Measurements from ENCODE around the gene GLCCI1. TPM values are rescaled to one million over a fixed set of nuclear protein-coding genes. Genes with fewer than 3 reads are reported as not detected.
"Not testable (repeated sequence)": the region's sequence is repeated elsewhere in the genome, so short reads cannot be mapped to it uniquely, and the experiment has no call there.

The GLCCI1 gene
- total RNA-seq, 1 donor from 2014 or later: 23.7 TPM

DNA sequence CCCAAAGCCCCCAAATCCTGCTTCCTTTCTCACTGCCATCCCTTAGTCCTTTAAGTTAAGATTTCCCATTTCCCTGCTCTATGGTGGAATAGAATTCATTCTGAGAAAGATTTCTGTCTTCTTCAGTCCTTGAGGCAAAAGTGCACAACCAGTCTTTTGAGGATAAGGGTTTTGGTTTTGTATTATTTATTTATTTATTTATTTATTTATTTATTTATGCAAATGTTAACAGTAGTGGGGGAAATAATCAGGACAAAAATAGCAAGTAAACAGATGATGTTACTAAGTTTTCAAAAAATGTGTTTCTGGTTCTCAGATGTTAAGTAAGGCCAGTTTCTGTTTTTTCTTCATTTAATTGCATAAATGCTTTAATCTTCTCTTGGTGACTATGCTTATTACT, 84.2 kb downstream of the GLCCI1 start:
- no peak for DNase-seq

DNA sequence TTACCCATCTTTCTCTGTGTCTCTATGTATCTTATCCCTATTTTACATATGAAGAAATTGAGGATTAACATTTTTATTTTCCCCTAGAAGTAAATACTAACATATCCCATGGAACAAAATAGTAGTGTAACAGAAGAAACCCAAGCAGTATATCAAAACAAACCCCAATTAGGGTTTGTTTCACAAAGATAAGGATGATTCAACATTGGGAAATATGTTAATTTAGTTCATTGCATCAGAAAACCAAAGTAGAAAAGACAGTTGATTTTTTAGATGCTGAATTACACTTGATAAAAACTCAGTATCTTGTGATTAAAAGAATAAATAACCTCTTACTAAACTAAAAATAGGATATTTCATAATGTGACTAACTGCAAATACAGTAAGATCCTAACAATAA, 87.8 kb downstream of the GLCCI1 start:
- DNase-seq: no peak

DNA sequence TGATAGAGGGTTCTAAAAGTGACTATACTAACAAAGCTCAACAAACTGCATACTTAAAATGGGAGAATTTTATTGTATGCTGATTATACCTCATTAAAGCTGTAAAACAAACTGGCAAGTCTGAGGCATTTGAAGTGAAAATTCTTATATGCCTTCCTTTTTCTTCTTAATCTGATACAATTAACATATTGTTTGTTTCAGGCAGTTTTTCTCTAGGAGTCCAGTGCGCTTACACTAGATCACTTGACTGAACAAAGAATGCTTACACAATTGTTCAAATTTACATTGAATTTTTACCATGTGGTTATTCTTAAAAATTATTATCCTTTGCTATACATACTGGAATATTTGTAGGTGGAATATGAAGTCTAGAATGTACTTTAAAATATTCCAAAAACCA, 89.0 kb downstream of the GLCCI1 start:
- DNase-seq: no peak

DNA sequence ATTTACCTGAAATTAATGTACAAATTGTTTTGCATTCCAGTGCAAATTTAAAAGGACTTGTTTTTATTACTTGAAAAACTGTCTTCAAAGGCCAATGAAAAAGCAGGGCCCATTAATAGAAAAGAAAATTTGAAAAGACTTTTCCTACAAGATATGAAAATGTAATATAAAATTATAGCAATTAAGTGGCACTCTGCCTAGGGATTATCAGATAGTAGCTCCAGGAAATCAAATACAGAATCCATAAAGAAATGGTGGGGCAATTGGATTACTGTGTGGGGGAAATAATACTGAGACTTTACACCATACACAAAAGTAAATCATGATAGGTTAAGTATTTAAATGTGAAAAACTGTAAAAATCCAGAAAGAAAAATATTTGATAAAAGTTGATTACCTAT, 89.7 kb downstream of the GLCCI1 start:
- no peak for DNase-seq

DNA sequence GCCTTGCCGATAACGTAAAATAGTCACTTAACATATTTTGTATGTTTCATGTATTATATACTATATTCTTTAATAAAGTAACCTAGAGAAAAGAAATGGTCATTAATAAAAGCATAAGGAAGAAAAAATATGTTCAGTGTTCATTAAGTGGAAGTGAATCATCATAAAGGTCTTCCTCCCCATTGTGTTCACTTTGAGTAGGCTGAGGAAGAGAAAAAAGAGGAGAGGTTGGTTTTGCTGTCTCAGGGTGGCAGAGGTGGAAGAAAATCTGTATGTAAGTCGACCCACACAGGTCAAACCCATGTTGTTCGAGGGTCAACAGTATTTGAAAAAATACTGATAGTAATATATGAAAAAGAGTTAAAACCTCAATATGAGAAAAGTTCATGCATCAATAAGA, 90.3 kb downstream of the GLCCI1 start:
- no peak for DNase-seq

DNA sequence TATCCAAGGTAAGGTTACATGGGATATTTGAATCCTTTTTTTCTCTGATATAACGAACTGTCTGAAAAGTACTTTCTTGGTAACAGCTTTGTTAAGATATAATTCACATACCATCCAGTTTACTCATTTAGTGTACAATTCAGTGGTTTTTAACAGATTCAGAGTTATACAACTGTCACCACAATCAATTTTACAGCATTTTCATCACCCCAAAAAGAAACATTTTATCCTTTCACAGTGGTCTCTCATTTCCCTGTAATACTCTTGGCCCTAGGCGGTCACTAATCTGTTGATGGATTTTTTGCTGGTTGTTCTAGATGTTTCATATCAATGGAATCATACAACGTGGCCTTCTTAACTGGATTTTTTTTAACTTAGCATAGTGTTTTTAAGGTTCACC, 91.6 kb downstream of the GLCCI1 start:
- DNase-seq: no peak

DNA sequence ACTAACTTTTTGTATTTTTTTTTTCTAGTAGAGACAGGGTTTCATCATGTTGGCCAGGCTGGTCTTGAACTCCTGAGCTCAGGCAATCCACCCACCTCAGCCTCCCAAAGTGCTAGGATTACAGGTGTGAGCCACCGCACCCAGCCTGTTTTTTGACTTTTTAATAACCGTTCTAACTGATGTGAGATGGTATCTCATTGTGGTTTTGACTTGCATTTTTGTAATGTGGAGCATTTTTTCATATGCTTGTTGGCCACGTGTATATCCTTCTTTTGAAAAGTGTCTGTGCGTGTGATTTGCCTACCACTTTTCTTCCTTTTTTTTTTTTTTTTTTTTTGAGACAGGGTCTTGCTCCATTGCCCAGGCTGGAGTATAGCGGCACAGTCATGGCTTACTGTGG, 94.7 kb downstream of the GLCCI1 start:
- DNase-seq: not testable (repeated sequence)

DNA sequence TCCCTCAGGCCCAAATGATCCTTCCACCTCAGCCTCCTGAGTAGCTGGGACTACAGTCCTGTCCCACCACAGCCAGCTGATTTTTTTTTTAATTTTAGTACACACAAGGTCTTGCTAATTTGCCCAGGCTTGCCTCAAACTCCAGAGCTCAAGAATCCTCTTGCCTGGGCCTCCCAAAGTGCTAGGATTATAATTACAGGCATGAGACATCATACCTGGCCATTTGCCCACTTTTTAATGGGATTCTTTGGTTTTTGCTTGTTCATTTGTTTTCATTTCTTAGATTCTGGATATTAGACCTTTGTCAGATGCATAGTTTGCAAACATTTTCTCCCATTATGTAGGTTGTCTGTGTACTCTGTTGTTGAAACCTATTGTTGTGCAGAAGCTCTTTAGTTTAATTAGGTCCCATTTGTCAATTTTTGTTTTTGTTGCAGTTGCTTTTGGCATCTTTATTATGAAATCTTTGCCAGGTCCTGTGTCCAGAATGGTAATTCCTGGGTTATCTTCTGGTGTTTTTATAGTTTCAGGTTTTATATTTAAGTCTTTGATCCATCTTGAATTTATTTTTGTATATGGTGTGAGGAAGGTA, 95.2 kb downstream of the GLCCI1 start:
- DNase-seq: no peak

DNA sequence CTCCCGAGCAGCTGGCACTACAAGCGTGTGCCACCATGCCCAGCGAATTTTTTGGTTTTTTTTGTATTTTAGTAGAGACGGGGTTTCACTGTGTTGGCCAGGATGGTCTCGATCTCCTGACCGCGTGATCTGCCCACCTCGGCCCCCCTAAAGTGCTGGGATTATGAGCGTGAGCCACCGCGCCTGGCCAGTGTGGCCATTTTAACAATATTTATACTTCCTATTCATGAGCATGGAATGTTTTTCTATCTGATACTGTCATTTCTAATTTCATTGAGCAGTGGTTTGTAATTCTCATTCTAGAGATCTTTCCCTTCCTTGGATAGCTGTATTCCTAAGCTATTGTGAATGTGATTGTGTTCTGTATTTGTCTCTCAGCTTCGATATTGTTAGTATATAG, 96.2 kb downstream of the GLCCI1 start:
- no peak for DNase-seq

DNA sequence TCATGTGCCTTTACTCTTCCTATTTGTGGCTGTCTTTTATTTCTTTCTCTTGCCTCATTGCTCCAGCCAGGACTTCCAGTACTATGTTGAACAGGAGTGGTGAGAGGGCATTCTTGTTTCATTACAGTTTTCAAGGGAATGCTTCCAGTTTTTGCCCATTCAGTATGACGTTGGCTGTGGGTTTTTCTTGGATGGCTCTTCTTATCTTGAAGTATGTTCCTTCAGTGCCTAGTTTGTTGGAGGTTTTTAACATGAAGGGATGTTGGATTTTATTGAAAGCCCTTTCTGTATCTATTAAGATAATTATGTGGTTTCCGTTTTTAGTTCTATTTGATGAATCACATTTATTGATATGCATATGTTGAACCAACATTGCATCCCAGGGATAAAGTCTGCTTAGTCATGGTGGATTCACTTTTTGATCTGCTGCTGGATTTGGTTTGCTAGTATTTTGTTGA, 96.8 kb downstream of the GLCCI1 start:
- DNase-seq: no peak

DNA sequence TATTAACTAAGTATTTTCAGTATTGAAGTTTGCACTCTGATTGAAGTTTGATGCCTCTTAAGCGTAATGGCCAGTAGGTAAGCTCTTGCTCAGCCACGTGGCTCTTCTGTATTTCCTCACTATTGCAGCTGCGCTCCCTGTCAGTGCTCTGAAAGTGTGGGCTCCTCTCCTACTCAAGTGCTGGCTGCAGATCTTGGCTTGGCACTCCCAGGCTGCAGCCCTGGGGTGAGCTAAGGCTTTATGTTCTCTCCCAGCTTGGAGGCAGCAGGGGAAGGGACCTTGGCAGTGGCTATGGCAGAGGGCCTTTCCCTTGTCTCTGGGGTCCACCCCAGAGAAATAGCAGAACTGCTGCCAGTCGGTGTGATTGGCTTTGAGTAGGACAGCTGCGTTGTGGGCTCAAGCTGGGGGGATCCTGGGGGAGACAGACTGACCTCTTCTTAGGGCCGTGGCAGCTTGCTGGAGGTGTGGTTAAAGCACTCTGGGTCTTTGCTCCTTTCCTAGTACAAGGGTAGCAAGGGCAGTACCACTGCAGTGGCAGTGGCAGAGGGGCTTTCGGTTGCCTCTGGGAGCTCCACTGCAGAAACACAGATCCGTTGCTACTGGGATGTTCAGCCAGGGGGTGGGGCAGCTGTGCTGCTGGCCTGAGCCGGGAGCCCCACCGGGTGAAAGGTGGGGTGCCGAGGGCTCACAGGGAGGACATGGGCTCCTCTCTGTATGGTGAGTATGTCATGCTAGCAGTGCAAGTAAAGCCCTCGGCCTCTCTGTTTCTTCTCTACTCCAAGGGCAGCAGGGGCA, 100.5 kb downstream of the GLCCI1 start:
- DNase-seq: no peak

DNA sequence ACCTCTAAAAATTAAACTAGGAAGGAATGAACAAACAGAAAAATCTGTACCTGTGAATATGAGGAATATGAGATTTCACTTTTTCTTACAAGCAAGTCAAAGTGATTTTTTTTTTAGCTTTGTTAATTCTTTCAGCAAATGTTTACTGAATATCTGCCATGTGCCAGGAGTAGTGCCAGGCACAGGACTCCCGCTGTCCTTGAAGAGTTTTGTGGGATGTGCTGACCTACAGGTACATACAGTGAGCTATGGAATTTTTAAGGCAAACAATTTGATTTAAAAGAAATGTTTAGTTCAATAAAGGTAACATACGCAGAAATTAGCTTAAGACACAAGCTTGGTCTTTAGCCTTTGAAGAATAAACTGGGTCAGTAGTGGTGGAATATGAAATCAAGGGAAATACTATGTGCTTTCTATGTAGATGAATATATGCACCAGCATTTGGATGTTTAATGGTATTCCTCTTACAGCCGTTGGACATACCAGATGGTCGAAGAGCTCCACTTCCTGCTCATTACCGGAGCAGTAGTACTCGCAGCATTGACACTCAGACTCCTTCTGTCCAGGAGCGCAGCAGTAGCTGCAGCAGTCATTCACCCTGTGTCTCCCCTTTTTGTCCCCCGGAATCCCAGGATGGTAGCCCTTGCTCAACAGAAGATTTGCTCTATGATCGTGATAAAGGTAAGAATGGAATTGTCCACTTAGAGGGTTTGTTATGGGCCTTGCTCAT, 102.0 kb downstream of the GLCCI1 start:
- no peak for DNase-seq

DNA sequence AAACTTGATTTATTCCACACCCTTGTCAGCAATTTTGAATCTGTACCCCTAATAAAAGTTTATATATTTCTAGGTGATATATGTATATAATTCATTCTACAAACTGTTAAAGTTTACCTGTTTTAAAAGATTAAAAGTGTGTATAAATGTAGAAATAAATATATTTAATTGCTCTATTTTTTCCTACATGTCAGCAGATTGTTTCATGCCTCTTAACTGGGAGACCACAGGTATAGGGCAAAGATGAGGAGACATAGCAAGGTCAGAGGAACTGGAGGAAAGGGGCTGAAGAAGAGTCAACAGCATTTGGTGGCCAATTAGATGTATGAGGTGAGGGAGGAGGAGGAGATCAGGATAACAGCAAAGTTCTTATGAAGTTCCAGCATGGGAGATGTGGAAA, 109.8 kb downstream of the GLCCI1 start:
- DNase-seq: no peak

DNA sequence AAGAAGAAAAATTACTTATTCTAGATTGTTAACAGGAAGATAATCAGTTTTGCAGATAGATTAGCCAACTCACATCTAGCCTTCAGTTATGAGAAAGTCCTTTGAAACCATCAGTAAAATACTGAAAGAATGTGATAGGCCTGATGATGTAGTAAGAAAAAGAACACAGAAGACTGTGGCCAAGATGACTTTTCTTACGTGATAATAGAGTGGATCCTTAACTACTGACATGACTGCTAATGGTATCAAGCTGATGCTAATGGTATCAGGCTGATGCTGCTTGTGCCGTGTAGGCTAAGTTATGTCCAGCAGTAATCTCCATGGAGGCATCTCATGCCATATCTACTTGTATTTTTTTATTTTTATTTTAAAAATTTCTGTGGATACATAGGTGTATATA, 114.2 kb downstream of the GLCCI1 start:
- DNase-seq: no peak

DNA sequence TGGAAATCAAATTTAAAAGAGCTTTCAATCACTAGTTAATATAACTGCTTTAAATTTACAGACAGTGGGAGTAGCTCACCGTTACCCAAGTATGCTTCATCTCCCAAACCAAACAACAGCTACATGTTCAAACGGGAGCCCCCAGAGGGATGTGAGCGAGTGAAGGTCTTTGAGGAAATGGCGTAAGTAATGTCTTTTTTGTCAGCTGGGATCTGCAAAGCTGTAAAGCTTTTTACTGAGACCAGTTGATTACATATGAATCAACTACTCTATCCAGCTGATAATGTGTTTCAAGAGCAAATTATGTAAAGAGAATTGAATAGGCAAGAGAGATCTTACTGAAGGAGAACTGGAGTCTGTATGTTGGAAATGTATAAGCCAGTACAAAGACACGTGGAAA, 116.2 kb downstream of the GLCCI1 start:
- no peak for DNase-seq

DNA sequence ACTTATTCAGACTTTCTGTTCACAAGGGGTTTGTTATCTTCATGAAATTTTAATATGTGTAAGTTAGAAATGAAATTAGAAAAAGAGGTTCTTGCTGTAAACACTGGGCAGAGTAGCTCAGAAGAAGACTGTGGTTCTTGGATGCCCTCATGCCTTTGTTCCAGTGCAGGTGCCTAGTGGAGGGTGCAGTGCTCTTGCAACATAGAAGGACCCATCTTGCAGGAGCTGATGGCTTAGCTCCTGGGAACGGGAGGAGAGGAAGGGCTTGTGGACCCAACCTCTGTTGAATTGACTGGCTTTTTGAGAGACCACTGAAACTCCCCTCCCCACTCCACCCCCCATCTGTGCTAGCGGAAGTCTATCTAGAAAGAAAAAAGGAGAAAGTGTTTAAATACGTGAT, 116.8 kb downstream of the GLCCI1 start:
- DNase-seq: no peak

DNA sequence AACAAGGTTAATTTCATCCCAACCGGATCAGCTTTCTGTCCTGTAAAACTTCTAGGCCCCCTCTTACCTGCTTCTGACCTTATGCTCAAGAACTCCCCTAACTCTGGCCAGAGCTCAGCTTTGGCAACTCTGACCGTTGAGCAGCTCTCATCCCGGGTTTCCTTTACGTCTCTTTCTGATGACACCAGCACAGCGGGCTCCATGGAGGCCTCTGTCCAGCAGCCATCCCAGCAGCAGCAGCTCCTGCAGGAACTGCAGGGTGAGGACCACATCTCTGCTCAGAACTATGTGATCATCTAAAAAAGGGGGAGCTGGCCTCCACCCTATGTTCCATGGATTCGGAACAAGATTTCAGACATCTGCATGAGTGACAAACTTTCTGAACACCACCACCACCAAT, 117.6 kb downstream of the GLCCI1 start:
- DNase-seq: no peak

DNA sequence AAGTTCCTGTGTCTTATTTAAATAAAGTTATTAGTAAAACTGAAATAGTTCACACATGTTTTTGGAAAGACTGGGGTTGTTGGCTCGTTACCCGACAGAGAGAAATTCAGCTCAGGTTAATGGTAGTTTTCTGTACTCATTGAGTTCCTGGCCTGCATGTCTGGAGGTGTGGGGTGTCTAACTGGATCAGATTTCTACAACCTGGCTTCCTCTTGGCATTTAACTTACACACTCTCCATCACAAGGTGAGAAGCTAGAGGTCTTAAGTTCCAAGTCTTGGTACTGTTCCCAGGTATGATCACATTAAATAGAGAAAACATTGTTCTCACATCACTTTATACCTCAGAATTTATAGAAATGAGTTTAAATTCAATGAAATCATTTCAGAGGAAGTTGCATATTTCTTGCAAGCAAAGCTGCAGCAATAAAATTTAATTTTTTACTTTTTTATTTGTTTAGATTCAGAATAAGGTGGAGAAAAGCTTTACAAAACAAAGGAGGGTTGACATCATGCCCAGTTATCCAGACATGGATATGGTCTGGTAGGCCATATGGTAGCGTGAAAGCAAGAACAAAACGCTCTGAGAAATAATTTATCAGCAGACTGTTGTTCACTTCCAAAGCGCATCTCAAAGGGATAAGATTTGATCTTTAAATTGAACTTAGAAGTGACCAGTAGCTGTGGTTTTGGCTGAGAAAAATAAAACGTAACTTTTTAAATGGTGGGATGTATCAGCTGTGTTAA, 120.6 kb downstream of the GLCCI1 start:
- no peak for DNase-seq

DNA sequence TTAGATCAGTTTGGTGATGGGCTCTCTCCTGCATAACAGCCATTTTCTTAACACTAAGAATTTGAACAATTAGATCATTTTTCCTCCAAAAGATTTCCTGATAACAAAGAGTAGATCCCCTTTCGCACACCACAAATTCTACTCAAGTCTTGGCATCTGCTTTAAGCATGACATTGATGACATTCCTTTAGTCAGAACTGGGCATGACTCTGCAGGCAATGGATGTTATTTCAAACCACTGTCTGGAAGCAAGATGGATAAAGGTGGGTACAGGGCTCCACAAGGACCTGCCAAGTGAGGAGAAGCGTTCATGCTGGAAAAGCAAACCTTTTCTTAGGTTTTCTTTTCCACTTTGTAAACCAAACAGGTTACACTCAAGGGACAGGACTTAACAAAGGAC, 123.5 kb downstream of the GLCCI1 start:
- DNase-seq: no peak

DNA sequence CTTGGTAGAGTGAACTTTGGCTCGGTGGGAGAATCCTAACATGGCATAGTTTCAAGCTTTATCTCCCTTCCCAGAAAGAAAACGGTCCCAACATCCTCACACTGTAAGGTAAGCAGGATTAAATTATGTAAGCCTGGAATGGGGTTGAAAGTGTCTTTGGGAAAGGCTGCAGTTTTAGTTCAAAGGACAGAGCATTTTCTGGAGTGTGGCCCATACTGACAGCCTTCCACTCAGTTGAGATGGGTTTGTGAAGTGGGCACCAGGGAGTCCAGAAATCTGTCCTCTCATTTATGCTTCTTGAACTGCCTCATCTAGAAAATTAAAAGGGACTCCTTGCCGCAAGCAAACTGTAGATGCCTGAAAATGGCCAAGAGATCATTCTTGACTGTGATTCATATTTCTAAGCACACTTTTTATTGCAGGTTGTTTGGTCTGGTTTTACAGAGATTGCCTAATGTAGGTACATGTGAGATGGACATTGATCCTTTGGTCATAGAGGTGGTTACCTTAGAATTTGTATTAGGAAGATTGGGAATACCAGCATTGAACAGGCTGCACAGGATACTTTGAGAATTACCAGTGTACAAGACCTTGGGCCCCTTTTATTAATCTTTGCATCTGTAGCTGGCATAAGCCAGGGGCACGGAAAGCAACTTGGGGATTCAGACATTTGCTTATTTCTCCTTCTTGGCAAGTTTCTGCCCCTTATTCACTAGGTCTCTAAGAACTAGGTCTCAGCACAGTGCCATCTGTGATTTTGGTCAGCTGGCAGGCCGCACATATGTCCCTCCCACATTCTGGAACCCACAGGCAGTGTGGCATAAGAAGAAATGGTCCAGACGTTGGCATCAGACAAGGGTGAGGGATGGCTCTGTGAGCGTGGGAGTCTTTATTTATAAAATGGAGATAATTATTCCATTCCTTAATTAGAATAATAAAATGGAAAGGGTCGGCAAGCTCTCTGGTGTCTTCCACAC, 125.9 kb downstream of the GLCCI1 start:
- DNase-seq: no peak

DNA sequence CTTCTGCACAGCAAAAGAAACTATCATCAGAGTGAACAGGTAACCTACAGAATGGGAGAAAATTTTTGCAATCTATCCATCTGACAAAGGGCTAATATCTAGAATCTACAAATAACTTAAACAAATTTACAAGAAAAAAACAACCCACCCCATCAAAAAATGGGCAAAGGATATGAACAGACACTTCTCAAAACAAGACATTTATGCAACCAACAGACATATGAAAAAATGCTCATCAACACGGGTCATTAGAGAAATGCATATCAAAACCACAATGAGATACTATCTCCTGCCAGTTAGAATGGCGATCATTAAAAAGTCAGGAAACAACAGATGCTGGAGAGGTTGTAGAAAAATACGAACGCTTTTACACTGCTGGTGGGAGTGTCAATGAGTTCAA, 132.7 kb downstream of the GLCCI1 start:
- DNase-seq: not testable (repeated sequence)

DNA sequence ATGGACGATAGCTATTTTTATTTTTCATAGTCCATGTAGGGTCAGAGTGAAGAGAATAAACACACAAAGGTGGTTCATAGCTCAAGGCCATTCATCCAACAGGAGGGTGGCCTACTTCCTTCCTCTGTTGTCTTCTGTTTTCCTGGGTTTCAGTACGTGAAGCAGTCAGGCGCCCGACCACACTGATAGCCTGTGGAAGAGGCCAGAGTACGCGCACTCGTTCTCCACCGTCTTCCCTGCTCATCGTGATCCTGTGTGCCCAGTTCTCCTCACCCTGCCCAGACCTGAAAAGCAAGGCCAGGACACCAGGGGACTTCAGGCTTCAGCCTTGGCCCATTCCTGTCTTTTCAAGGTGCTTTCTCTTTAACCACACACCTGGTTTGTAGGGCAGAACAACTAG, 134.7 kb downstream of the GLCCI1 start:
- no peak for DNase-seq
